Measurements from ENCODE around the gene NKAIN2. TPM values are rescaled to one million over a fixed set of nuclear protein-coding genes. Genes with fewer than 3 reads are reported as not detected.
"Not testable (repeated sequence)": the region's sequence is repeated elsewhere in the genome, so short reads cannot be mapped to it uniquely, and the experiment has no call there.

The NKAIN2 gene
- total and polyA plus RNA-seq, 7 donors: 0.08 to 13.5 (median 1.1) TPM

DNA sequence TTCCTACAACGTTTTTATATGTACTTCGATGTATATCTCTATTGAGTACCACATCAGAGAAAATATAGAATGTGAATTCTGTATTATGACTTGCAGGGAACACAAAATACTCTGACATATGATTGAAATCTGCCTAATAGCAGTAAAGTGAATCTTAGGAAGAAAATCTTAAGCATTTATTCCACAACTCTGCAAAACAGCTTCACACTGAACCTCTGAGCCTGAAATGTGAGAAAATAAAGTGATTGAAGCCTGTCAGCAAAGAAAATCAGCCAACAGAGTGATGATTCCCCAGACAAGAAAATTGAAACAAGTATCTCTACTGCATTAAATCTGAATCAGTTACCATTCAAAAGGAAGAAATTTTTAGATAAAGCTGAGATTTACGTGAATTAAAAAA is 659.1 kb downstream of the NKAIN2 start:
- intact Hi-C loops (cut with DNase I): no loop called here
- peaks cover 8% of the 10 kb centered on the region for H3K9me3 ChIP-seq
- no peaks in the 10 kb centered on the region for H3K36me3 ChIP-seq (ENCODE audit: insufficient read depth in 1 of 2, low read depth in 1 of 2)
- TF ChIP-seq, protein P1, sequence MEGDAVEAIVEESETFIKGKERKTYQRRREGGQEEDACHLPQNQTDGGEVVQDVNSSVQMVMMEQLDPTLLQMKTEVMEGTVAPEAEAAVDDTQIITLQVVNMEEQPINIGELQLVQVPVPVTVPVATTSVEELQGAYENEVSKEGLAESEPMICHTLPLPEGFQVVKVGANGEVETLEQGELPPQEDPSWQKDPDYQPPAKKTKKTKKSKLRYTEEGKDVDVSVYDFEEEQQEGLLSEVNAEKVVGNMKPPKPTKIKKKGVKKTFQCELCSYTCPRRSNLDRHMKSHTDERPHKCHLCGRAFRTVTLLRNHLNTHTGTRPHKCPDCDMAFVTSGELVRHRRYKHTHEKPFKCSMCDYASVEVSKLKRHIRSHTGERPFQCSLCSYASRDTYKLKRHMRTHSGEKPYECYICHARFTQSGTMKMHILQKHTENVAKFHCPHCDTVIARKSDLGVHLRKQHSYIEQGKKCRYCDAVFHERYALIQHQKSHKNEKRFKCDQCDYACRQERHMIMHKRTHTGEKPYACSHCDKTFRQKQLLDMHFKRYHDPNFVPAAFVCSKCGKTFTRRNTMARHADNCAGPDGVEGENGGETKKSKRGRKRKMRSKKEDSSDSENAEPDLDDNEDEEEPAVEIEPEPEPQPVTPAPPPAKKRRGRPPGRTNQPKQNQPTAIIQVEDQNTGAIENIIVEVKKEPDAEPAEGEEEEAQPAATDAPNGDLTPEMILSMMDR (IDR thresholded peaks at IDR 0.05): no peak
- H3K4me1 ChIP-seq: no peaks in the 10 kb centered on the region
- no peak overlapping the region for H3K27ac ChIP-seq
- H3K4me3 ChIP-seq: no peak overlapping the region
- no peak for ATAC-seq
- WGBS, 3 donors: 76 to 81% (median 81%) methylated on average over 3 of the region's 3 CpGs
- H3K27me3 ChIP-seq (ENCODE audit: insufficient read depth in 3 of 3, low read length in 2 of 3): no peaks in the 10 kb centered on the region
- no peak for DNase-seq

- no peak for ATAC-seq
- 85 to 89% (median 87%) methylated on average over 3 of the region's 3 CpGs for WGBS, 3 donors
These were observed 659.6 kb downstream of the NKAIN2 start for GRCh38 chr6:124463271-124463670.

GRCh38 chr6:124464600-124464999 is 660.9 kb downstream of the NKAIN2 start:
- H3K4me3 ChIP-seq; intact Hi-C loops (cut with DNase I): not testable (repeated sequence)

More at GRCh38 chr6:124463271-124463670, 659.6 kb downstream of the NKAIN2 start:
- TF ChIP-seq, protein P1 (IDR thresholded peaks at IDR 0.05): no peak
- DNase-seq: no peak
- H3K36me3 ChIP-seq (ENCODE audit: insufficient read depth in 1 of 2, low read depth in 1 of 2): no peaks in the 10 kb centered on the region
- peaks cover 8% of the 10 kb centered on the region for H3K9me3 ChIP-seq
- no peaks in the 10 kb centered on the region for H3K4me1 ChIP-seq
- H3K4me3 ChIP-seq: no peak overlapping the region
- H3K27me3 ChIP-seq (ENCODE audit: insufficient read depth in 3 of 3, low read length in 2 of 3): no peaks in the 10 kb centered on the region
- intact Hi-C loops (cut with DNase I): no loop called here
- H3K27ac ChIP-seq: no peak overlapping the region

GRCh38 chr6:124466949-124467348 is 663.3 kb downstream of the NKAIN2 start:
- intact Hi-C loops (cut with DNase I): no loop called here
- DNase-seq (no peak), ATAC-seq (no peak)
- Histone ChIP-seq H3K36me3 (ENCODE audit: insufficient read depth in 1 of 2, low read depth in 1 of 2) (no peaks in the 10 kb centered on the region), H3K4me3 (no peak overlapping the region), H3K27ac (no peak overlapping the region), H3K9me3 (peaks cover 8% of the 10 kb centered on the region), H3K4me1 (no peaks in the 10 kb centered on the region), H3K27me3 (ENCODE audit: insufficient read depth in 3 of 3, low read length in 2 of 3) (no peaks in the 10 kb centered on the region)
- TF ChIP-seq, protein P1 (IDR thresholded peaks at IDR 0.05): no peak
- WGBS, 3 donors: 84 to 92% (median 89%) methylated on average over 2 of the region's 2 CpGs

More at GRCh38 chr6:124464600-124464999, 660.9 kb downstream of the NKAIN2 start:
- 77 to 78% (median 78%) methylated on average over 2 of the region's 2 CpGs for WGBS, 3 donors
- not testable (repeated sequence) for DNase-seq; H3K27ac ChIP-seq; H3K27me3 ChIP-seq (ENCODE audit: insufficient read depth in 3 of 3, low read length in 2 of 3); H3K9me3 ChIP-seq; H3K4me1 ChIP-seq; H3K36me3 ChIP-seq (ENCODE audit: insufficient read depth in 1 of 2, low read depth in 1 of 2); ATAC-seq

DNA sequence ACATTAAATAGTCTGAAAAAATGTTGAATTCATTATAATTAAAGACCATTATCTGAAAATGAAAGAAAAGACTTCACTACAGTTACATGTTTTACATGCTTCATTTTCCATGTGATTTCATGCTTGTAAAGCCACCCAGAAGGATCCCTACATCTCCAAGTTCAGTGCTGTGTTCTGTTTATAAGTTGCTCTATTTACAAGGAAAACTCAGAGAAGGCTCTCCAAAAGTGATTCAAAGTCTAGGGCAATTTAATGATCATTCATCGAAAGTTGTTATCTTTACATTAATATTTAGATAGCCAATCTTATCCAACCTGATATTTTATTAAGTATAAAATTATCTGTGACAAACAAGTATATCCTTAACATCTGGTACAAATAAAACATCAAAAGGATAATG is 663.7 kb downstream of the NKAIN2 start:
- H3K36me3 ChIP-seq (ENCODE audit: insufficient read depth in 1 of 2, low read depth in 1 of 2): no peaks in the 10 kb centered on the region
- H3K4me3 ChIP-seq: no peak overlapping the region
- ATAC-seq (no peak), DNase-seq (no peak)
- no peaks in the 10 kb centered on the region for H3K4me1 ChIP-seq
- no peaks in the 10 kb centered on the region for H3K27me3 ChIP-seq (ENCODE audit: insufficient read depth in 3 of 3, low read length in 2 of 3)
- intact Hi-C loops (cut with DNase I): no loop called here
- TF ChIP-seq, protein P1 (IDR thresholded peaks at IDR 0.05): no peak
- H3K9me3 ChIP-seq: peaks cover 8% of the 10 kb centered on the region
- WGBS, 3 donors: 87 to 94% (median 90%) methylated on average over 1 of the region's 1 CpG
- H3K27ac ChIP-seq: no peak overlapping the region
